H9 (cell line): ENCODE data around the gene FOXO6. TPM values are rescaled to one million over a fixed set of nuclear protein-coding genes. Genes with fewer than 3 reads are reported as not detected.

Experiments used
- DNase-seq: peaks from one replicate; pipeline ENCODE4 v3.0.0-alpha.2; 2017
- H2AFZ ChIP-seq: one replicate; pipeline ENCODE4 v1.6.1; 2013; ENCODE audit warnings: mild to moderate bottlenecking, low read length, control low read depth, moderate library complexity
- H2AK5ac ChIP-seq: 2 replicates; pipeline ENCODE4 v1.6.1; 2013; ENCODE audit warnings: low read length, control low read depth, mixed read lengths; ENCODE audit not compliant: insufficient read length
- H2BK120ac ChIP-seq: one replicate; pipeline ENCODE4 v1.6.1; 2013; ENCODE audit warnings: low read depth, mild to moderate bottlenecking, low read length, control low read depth, inconsistent platforms; ENCODE audit not compliant: poor library complexity, severe bottlenecking
- H2BK12ac ChIP-seq: 2 replicates; pipeline ENCODE4 v1.6.1; 2013; ENCODE audit warnings: low read length, control low read depth, mixed read lengths, low read depth; ENCODE audit not compliant: insufficient read length
- H2BK15ac ChIP-seq: 2 replicates; pipeline ENCODE4 v1.6.1; 2013; ENCODE audit warnings: low read depth, low read length, control low read depth
- H2BK20ac ChIP-seq: one replicate; pipeline ENCODE4 v1.6.1; 2013; ENCODE audit warnings: low read depth, mild to moderate bottlenecking, low read length, control low read depth, inconsistent platforms; ENCODE audit not compliant: poor library complexity, severe bottlenecking
- H2BK5ac ChIP-seq: 2 replicates; pipeline ENCODE4 v1.6.1; 2013; ENCODE audit warnings: low read length, control low read depth, mixed read lengths; ENCODE audit not compliant: insufficient read length
- H3K14ac ChIP-seq: 2 replicates; pipeline ENCODE4 v1.6.1; 2013; ENCODE audit warnings: low read length, control low read depth; ENCODE audit not compliant: insufficient read depth
- H3K18ac ChIP-seq: 2 replicates; pipeline ENCODE4 v1.6.1; 2013; ENCODE audit warnings: low read depth, mild to moderate bottlenecking, mixed read lengths, low read length, control low read depth; ENCODE audit not compliant: insufficient read length
- H3K23ac ChIP-seq: 2 replicates; pipeline ENCODE4 v1.6.1; 2013; ENCODE audit warnings: low read length, control low read depth, mixed read lengths, low read depth; ENCODE audit not compliant: insufficient read length
- H3K23me2 ChIP-seq: 2 replicates; pipeline ENCODE4 v1.6.1; 2013; ENCODE audit warnings: low read depth, mild to moderate bottlenecking, mixed read lengths, low read length, control low read depth; ENCODE audit not compliant: insufficient read length, poor library complexity, severe bottlenecking
- H3K27ac ChIP-seq: 2 replicates; pipeline ENCODE4 v1.5.1; 2013; ENCODE audit warnings: low read length, control low read depth, mixed read lengths, low read depth; ENCODE audit not compliant: insufficient read length
- H3K27me3 ChIP-seq: 2 replicates; pipeline ENCODE4 v1.6.1; 2013; ENCODE audit warnings: low read length, control low read depth, inconsistent platforms; ENCODE audit not compliant: insufficient read depth
- H3K4ac ChIP-seq: 2 replicates; pipeline ENCODE4 v1.6.1; 2013; ENCODE audit warnings: low read depth, mild to moderate bottlenecking, control low read depth, inconsistent platforms, low read length, moderate library complexity
- H3K4me1 ChIP-seq: 2 replicates; pipeline ENCODE4 v1.6.1; 2013; ENCODE audit warnings: low read length, control low read depth, inconsistent platforms; ENCODE audit not compliant: insufficient read depth
- H3K4me2 ChIP-seq: 2 replicates; pipeline ENCODE4 v1.6.1; 2013; ENCODE audit warnings: low read length, control low read depth, mixed read lengths; ENCODE audit not compliant: insufficient read length, insufficient read depth
- H3K56ac ChIP-seq: 2 replicates; pipeline ENCODE4 v1.6.1; 2013; ENCODE audit warnings: low read depth, mild to moderate bottlenecking, mixed read lengths, low read length, control low read depth; ENCODE audit not compliant: insufficient read length
- H3K79me1 ChIP-seq: 2 replicates; pipeline ENCODE4 v1.6.1; 2013; ENCODE audit warnings: low read depth, mild to moderate bottlenecking, moderate library complexity, low read length, control low read depth, inconsistent platforms; ENCODE audit not compliant: insufficient read depth, poor library complexity, severe bottlenecking
- H3K79me2 ChIP-seq: 2 replicates; pipeline ENCODE4 v1.6.1; 2013; ENCODE audit warnings: low read length, control low read depth, inconsistent platforms; ENCODE audit not compliant: insufficient read depth
- H3K9ac ChIP-seq: 2 replicates; pipeline ENCODE4 v1.6.1; 2013; ENCODE audit warnings: low read length, control low read depth, mixed read lengths; ENCODE audit not compliant: insufficient read length; ENCODE audit errors: extremely low read depth
- H3K9me3 ChIP-seq: one replicate; pipeline ENCODE4 v1.6.1; 2013; ENCODE audit warnings: low read depth, low read length, inconsistent platforms; ENCODE audit not compliant: control insufficient read depth
- H3T11ph ChIP-seq: one replicate; pipeline ENCODE4 v1.6.1; 2013; ENCODE audit warnings: mild to moderate bottlenecking, low read length, control low read depth, inconsistent platforms
- H4K20me1 ChIP-seq: one replicate; pipeline ENCODE4 v1.6.1; 2013; ENCODE audit not compliant: control insufficient read depth, insufficient read length, insufficient read depth
- H4K5ac ChIP-seq: 2 replicates; pipeline ENCODE4 v1.6.1; 2013; ENCODE audit warnings: low read depth, mild to moderate bottlenecking, mixed read lengths, low read length, control low read depth; ENCODE audit not compliant: insufficient read length
- H4K8ac ChIP-seq: replicated peaks from 2 replicates; pipeline ENCODE4 v1.6.1; 2013; ENCODE audit warnings: low read length, control low read depth, mixed read lengths, low read depth; ENCODE audit not compliant: insufficient read length
- H4K91ac ChIP-seq: 2 replicates; pipeline ENCODE4 v1.6.1; 2013; ENCODE audit warnings: low read depth, mild to moderate bottlenecking, moderate library complexity, mixed read lengths, low read length, control low read depth; ENCODE audit not compliant: insufficient read length
- H3K27ac Mint-ChIP-seq, 3 experiments: 2 replicates in 2 of 3; 3 replicates in 1 of 3; pipeline ENCODE4 v1.8.0; 2020 to 2021; ENCODE audit warnings: mixed read lengths in 3 of 3, mild to moderate bottlenecking in 1 of 3, moderate library complexity in 1 of 3
- H3K27me3 Mint-ChIP-seq: 2 replicates; pipeline ENCODE4 v1.8.0; 2021; ENCODE audit warnings: low read depth, mild to moderate bottlenecking, moderate library complexity, mixed read lengths
- H3K36me3 Mint-ChIP-seq, 3 experiments: 2 replicates in 2 of 3; 3 replicates in 1 of 3; pipeline ENCODE4 v1.8.0; 2020 to 2021; ENCODE audit warnings: low read depth in 3 of 3, mixed read lengths in 3 of 3; ENCODE audit not compliant: insufficient read depth in 1 of 3
- H3K4me1 Mint-ChIP-seq, 2 experiments: 2 replicates each; pipeline ENCODE4 v1.8.0; 2020; ENCODE audit warnings: mixed read lengths in 2 of 2
- H3K4me3 Mint-ChIP-seq, 2 experiments: 2 replicates in 1 of 2; 3 replicates in 1 of 2; pipeline ENCODE4 v1.8.0; 2020 to 2021; ENCODE audit warnings: mild to moderate bottlenecking in 2 of 2, mixed read lengths in 2 of 2, moderate library complexity in 1 of 2
- H3K9me3 Mint-ChIP-seq, 2 experiments: 2 replicates in 1 of 2; 3 replicates in 1 of 2; pipeline ENCODE4 v1.8.0; 2020; ENCODE audit warnings: mild to moderate bottlenecking in 2 of 2, mixed read lengths in 2 of 2, moderate library complexity in 1 of 2
- CTCF ChIP-seq: fragments of 200-600 bp; sonication (generic); conservative IDR thresholded peaks from 3 replicates; pipeline ENCODE4 v1.8.0; 2021; ENCODE audit warnings: antibody characterized with exemption, mild to moderate bottlenecking
- WGBS: extraction: QIAGEN DNeasy Blood & Tissue Kit; methylation state at CpG from one replicate; pipeline ENCODE4 v1.1.7; 2013; ENCODE audit warnings: missing lambda C conversion rate, low lambda C conversion rate, mixed read lengths; ENCODE audit not compliant: insufficient read length; ENCODE audit errors: extremely low coverage; 5-methylcytosine and 5-hydroxymethylcytosine counted together
- total RNA-seq: library from RNA; stranded (reverse); gene quantifications from 2 replicates; pipeline ENCODE4 v1.2.1, GENCODE V29; 2021

The FOXO6 gene
- total RNA-seq, 1 experiment from 2014 or later: 0.83 TPM

GRCh38 chr1:41414716-41415306, 53.6 kb downstream of the FOXO6 start:
- Histone ChIP-seq H2AFZ (no peak overlapping the region), H3K14ac (no peak overlapping the region), H3K79me1 (no peaks in the 10 kb centered on the region), H2BK12ac (no peak overlapping the region), H2AK5ac (no peak overlapping the region), H3K18ac (no peak overlapping the region), H3K23ac (no peak overlapping the region), H3K27me3 (no peaks in the 10 kb centered on the region), H2BK20ac (no peak overlapping the region), H3K79me2 (no peaks in the 10 kb centered on the region), H3T11ph (no peak overlapping the region), H2BK120ac (no peak overlapping the region), H3K4me2 (no peak overlapping the region), H4K91ac (no peak overlapping the region), H4K20me1 (no peaks in the 10 kb centered on the region), H3K56ac (no peak overlapping the region), H3K4me1 (no peaks in the 10 kb centered on the region), H4K8ac (no peak overlapping the region), H2BK5ac (no peak overlapping the region), H3K4ac (no peak overlapping the region), H3K23me2 (no peaks in the 10 kb centered on the region), H3K9me3 (no peaks in the 10 kb centered on the region), H3K9ac (no peak overlapping the region), H2BK15ac (no peak overlapping the region), H3K27ac (no peak overlapping the region), H4K5ac (no peak overlapping the region)
- H3K27me3 Mint-ChIP-seq: peaks cover 12% of the 10 kb centered on the region
- H3K4me1 Mint-ChIP-seq: peaks cover 12 to 22% of the 10 kb centered on the region in 2 experiments
- no peak for TF ChIP-seq CTCF
- no CpG with 5 or more reads among the region's 7 CpGs for WGBS
- H3K36me3 Mint-ChIP-seq: no peaks in the 10 kb centered on the region; a peak in 1 of 7 replicates
- H3K9me3 Mint-ChIP-seq: no peaks in the 10 kb centered on the region; a peak in 1 of 5 replicates
- no peak overlapping the region for H3K27ac Mint-ChIP-seq
- no peak for DNase-seq
- H3K4me3 Mint-ChIP-seq: no peak overlapping the region
